ENCODE data around the gene SPRR2F. TPM values are rescaled to one million over a fixed set of nuclear protein-coding genes. Genes with fewer than 3 reads are reported as not detected.

Gene SPRR2F
- total RNA-seq, 4 donors from 2014 or later, result 7.7 to 12.0 TPM; not detected in 2

DNA sequence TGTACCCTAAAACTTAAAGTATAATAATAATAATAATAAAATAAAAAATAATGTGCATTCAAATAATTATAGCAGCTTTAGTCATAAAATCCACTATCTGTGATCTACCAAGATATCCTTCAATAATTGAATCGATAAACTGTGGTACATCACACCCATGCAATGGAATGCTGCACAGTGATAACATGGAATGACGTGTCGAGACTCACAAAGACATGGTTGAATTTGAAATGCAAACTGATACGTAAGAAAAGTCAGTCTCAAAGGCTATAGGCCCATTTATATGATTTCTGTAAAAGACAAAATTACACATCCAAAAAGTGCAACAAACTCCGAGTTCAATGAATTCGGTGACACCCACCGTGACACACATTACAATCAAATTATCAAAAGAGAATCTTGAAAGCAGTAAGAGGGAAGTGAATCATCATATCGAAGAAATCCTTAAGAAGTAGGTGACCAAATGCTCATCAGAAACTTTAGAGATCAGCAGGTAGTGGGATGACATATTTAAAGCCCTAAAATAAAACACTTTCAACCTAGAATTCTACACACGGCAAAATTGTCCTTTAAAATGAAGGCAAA is 13.8 kb downstream of the SPRR2F start:
- Histone ChIP-seq H3K4me1 (no peaks in the 10 kb centered on the region), H3K36me3 (no peaks in the 10 kb centered on the region), H3K27me3 (no peaks in the 10 kb centered on the region), H3K9me3 (no peaks in the 10 kb centered on the region), H3K27ac (no peak overlapping the region), H3K4me3 (no peak overlapping the region)
- no peak for ATAC-seq
- 82 to 89% methylated on average over 9 of the region's 9 CpGs for WGBS, 2 donors (ENCODE audit: low coverage in 1 of 2)
- TF ChIP-seq CTCF (IDR thresholded peaks at IDR 0.05) (no peak), EP300 (IDR thresholded peaks at IDR 0.05) (no peak), POLR2AphosphoS5 (IDR thresholded peaks at IDR 0.05) (no peak), POLR2A (IDR thresholded peaks at IDR 0.05) (no peak)

DNA sequence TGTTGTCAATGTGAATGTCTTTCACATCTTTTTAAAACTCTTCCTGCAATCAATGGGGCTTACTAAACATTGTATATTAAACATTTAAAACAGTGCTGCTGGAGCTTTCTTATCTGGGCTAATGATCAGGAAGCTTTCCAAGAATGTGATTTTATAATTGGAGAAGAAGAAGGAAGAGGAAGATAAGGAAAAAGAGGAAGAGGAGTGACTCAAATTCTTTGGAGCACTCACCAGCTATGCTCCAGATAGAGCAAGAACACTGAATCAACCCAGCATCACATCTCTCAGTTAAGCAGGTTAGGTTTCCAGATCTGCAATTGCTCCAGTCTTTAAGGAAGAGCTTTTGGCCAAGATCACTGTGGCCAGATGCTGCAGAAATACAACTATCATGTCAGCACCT is 17.6 kb downstream of the SPRR2F start:
- no peak overlapping the region for H3K27ac ChIP-seq
- no peaks in the 10 kb centered on the region for H3K9me3 ChIP-seq
- TF ChIP-seq POLR2AphosphoS5 (IDR thresholded peaks at IDR 0.05) (no peak), CTCF (IDR thresholded peaks at IDR 0.05) (no peak), POLR2A (IDR thresholded peaks at IDR 0.05) (no peak), EP300 (IDR thresholded peaks at IDR 0.05) (no peak)
- H3K4me3 ChIP-seq, result no peak overlapping the region
- no peaks in the 10 kb centered on the region for H3K27me3 ChIP-seq
- H3K4me1 ChIP-seq, result no peaks in the 10 kb centered on the region
- no peak for ATAC-seq
- no peaks in the 10 kb centered on the region for H3K36me3 ChIP-seq

GRCh38 chr1:153094426-153094825 is 18.9 kb downstream of the SPRR2F start, which contains the start of gene SPRR2E:
TSS of gene SPRR2E (minus strand) at chr1:153094526. CDS start at chr1:153093751, 775 bp downstream.
- H3K4me3 ChIP-seq, result no peak within 1 kb of the TSS
- ATAC-seq, result no peak
- H3K27ac ChIP-seq, result no peak within 1 kb of the TSS
- H3K9me3 ChIP-seq, result no peaks in the 10 kb centered on the region
- no peaks in the 10 kb centered on the region for H3K4me1 ChIP-seq
- TF ChIP-seq EP300 (IDR thresholded peaks at IDR 0.05), result no peak
- TF ChIP-seq POLR2AphosphoS5 (IDR thresholded peaks at IDR 0.05), result no peak
- TF ChIP-seq POLR2A (IDR thresholded peaks at IDR 0.05), result no peak
- H3K36me3 ChIP-seq, result no peaks in the 10 kb centered on the region
- H3K27me3 ChIP-seq, result no peaks in the 10 kb centered on the region

DNA sequence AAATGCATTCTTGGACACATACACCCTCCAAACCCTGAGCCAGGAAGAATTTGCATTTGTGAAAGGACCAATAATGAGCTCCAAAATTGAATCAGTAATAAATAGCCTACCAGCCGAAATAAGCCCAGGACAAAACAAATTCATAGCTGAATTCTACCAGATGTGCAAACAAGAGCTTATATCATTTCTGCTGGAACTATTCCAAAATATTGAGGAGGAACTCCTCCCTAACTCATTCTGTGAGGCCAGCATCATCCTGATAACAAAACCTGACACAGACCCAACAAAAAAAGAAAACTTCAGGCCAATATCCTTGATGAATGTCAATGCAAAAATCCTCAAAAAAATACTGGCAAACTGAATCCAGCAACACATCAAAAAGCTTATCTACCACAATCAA is 25.7 kb downstream of the SPRR2F start:
- H3K27me3 ChIP-seq, result no peaks in the 10 kb centered on the region
- H3K4me1 ChIP-seq, result no peaks in the 10 kb centered on the region
- TF ChIP-seq CTCF (IDR thresholded peaks at IDR 0.05), result no peak
- no peak for TF ChIP-seq POLR2A (IDR thresholded peaks at IDR 0.05)
- no peak for TF ChIP-seq EP300 (IDR thresholded peaks at IDR 0.05)
- TF ChIP-seq POLR2AphosphoS5 (IDR thresholded peaks at IDR 0.05), result no peak
- no peak for ATAC-seq
- H3K36me3 ChIP-seq, result no peaks in the 10 kb centered on the region
- H3K4me3 ChIP-seq, result no peak overlapping the region
- 67% methylated on average over 1 of the region's 1 CpG for WGBS, 2 donors (ENCODE audit: low coverage in 1 of 2)
- no peaks in the 10 kb centered on the region for H3K9me3 ChIP-seq
- H3K27ac ChIP-seq, result no peak overlapping the region

GRCh38 chr1:153081736-153082135 is 31.6 kb downstream of the SPRR2F start:
- TF ChIP-seq POLR2A (IDR thresholded peaks at IDR 0.05) (no peak), CTCF (IDR thresholded peaks at IDR 0.05) (no peak), EP300 (IDR thresholded peaks at IDR 0.05) (no peak), POLR2AphosphoS5 (IDR thresholded peaks at IDR 0.05) (no peak)
- Histone ChIP-seq H3K27ac (no peak overlapping the region), H3K27me3 (no peaks in the 10 kb centered on the region), H3K4me1 (no peaks in the 10 kb centered on the region), H3K9me3 (peaks cover 0 to 8% (median 0%) of the 10 kb centered on the region in 3 donors), H3K36me3 (no peaks in the 10 kb centered on the region), H3K4me3 (no peak overlapping the region)
- no peak for ATAC-seq
- WGBS, 2 donors (ENCODE audit: low coverage in 1 of 2), result 80 to 100% methylated on average over 1 to 3 of the region's 3 CpGs

Data from gastroesophageal sphincter (tissue), 4 donors.